ENCODE measurements around the gene EPN2. TPM values are rescaled to one million over a fixed set of nuclear protein-coding genes. Genes with fewer than 3 reads are reported as not detected.

Gene EPN2
- total RNA-seq, 2 experiments from 2014 or later = 20.1 to 20.4 TPM

GRCh38 chr17:19359151-19359550 is 122.0 kb downstream of the EPN2 start:
- Histone ChIP-seq H3K4me3 (ENCODE audit: low read depth, low read length, poor library complexity, severe bottlenecking) (no peak overlapping the region), H3K9me3 (ENCODE audit: low read length) (no peaks in the 10 kb centered on the region), H3K27ac (ENCODE audit: low read depth, low read length, poor library complexity, severe bottlenecking) (no peak overlapping the region), H4K20me1 (ENCODE audit: insufficient read depth, low read length) (no peaks in the 10 kb centered on the region), H3K4me1 (ENCODE audit: insufficient read depth, low read length, poor library complexity, severe bottlenecking) (peaks cover 16% of the 10 kb centered on the region), H2AFZ (ENCODE audit: low read length) (no peak overlapping the region), H3K79me2 (ENCODE audit: insufficient read depth, low read depth, low read length) (peaks cover 3% of the 10 kb centered on the region; the same call in 1 of the 2 replicates), H3K9me2 (ENCODE audit: insufficient read depth, low read length) (no peaks in the 10 kb centered on the region), H3K4me2 (ENCODE audit: low read length) (no peak overlapping the region), H3K36me3 (ENCODE audit: insufficient read depth, low read length) (no peaks in the 10 kb centered on the region)
- no TSS peak for BruUV-seq (replicated peaks)
- POLR2A ChIA-PET = interaction anchor here (0.6 to 1.0 kb wide), 2 partner anchors 19 to 117 kb away, joined by 3 read pairs; partner anchors contain the start of gene MAPK7
- intact Hi-C loops (cut with micrococcal nuclease; ENCODE audit: unreplicated experiment) = no loop called here
- CTCF ChIA-PET (ENCODE audit: unreplicated experiment) = no interaction called here
- TF ChIP-seq EZH2phosphoT487 (IDR thresholded peaks at IDR 0.05; ENCODE audit: borderline replicate concordance, low read depth, low read length) = no peak
- TF ChIP-seq CTCF (conservative IDR thresholded peaks at IDR 0.05; ENCODE audit: low read length) = no peak
- DNase-seq (ENCODE audit: low spot score) = no peak

GRCh38 chr17:19359856-19360255 is 122.7 kb downstream of the EPN2 start:
- Histone ChIP-seq H3K9me3 (ENCODE audit: low read length) (no peaks in the 10 kb centered on the region), H3K4me3 (ENCODE audit: low read depth, low read length, poor library complexity, severe bottlenecking) (no peak overlapping the region), H4K20me1 (ENCODE audit: insufficient read depth, low read length) (no peaks in the 10 kb centered on the region), H3K27ac (ENCODE audit: low read depth, low read length, poor library complexity, severe bottlenecking) (no peak overlapping the region), H2AFZ (ENCODE audit: low read length) (no peak overlapping the region), H3K4me2 (ENCODE audit: low read length) (no peak overlapping the region), H3K9me2 (ENCODE audit: insufficient read depth, low read length) (no peaks in the 10 kb centered on the region), H3K36me3 (ENCODE audit: insufficient read depth, low read length) (no peaks in the 10 kb centered on the region), H3K79me2 (ENCODE audit: insufficient read depth, low read depth, low read length) (peaks cover 3% of the 10 kb centered on the region; the same call in 1 of the 2 replicates), H3K4me1 (ENCODE audit: insufficient read depth, low read length, poor library complexity, severe bottlenecking) (peaks cover 16% of the 10 kb centered on the region)
- intact Hi-C loops (cut with micrococcal nuclease; ENCODE audit: unreplicated experiment) = loop anchor here (5.0 kb wide), 2 partner anchors 107 to 147 kb away; no protein-coding TSS in a partner anchor
- ChIA-PET POLR2A (interaction anchor here (0.6 kb wide), 1 partner anchor 118 kb away, joined by 3 read pairs; no protein-coding TSS in a partner anchor), CTCF (ENCODE audit: unreplicated experiment) (no interaction called here)
- no TSS peak for BruUV-seq (replicated peaks)
- no peak for DNase-seq (ENCODE audit: low spot score)
- no peak for TF ChIP-seq EZH2phosphoT487 (IDR thresholded peaks at IDR 0.05; ENCODE audit: borderline replicate concordance, low read depth, low read length)
- TF ChIP-seq CTCF (conservative IDR thresholded peaks at IDR 0.05; ENCODE audit: low read length) = no peak

GRCh38 chr17:19360772-19361171 is 123.6 kb downstream of the EPN2 start:
- Histone ChIP-seq H4K20me1 (ENCODE audit: insufficient read depth, low read length) (no peaks in the 10 kb centered on the region), H3K27ac (ENCODE audit: low read depth, low read length, poor library complexity, severe bottlenecking) (no peak overlapping the region), H3K4me1 (ENCODE audit: insufficient read depth, low read length, poor library complexity, severe bottlenecking) (peaks cover 16% of the 10 kb centered on the region), H3K9me3 (ENCODE audit: low read length) (no peaks in the 10 kb centered on the region), H2AFZ (ENCODE audit: low read length) (no peak overlapping the region), H3K79me2 (ENCODE audit: insufficient read depth, low read depth, low read length) (peaks cover 3% of the 10 kb centered on the region; the same call in 1 of the 2 replicates), H3K4me3 (ENCODE audit: low read depth, low read length, poor library complexity, severe bottlenecking) (no peak overlapping the region), H3K36me3 (ENCODE audit: insufficient read depth, low read length) (no peaks in the 10 kb centered on the region), H3K9me2 (ENCODE audit: insufficient read depth, low read length) (no peaks in the 10 kb centered on the region), H3K4me2 (ENCODE audit: low read length) (no peak overlapping the region)
- no TSS peak for BruUV-seq (replicated peaks)
- ChIA-PET POLR2A (no interaction called here), CTCF (ENCODE audit: unreplicated experiment) (no interaction called here)
- intact Hi-C loops (cut with micrococcal nuclease; ENCODE audit: unreplicated experiment) = loop anchor here (5.0 kb wide), 2 partner anchors 107 to 147 kb away; no protein-coding TSS in a partner anchor
- TF ChIP-seq EZH2phosphoT487 (IDR thresholded peaks at IDR 0.05; ENCODE audit: borderline replicate concordance, low read depth, low read length) (no peak), CTCF (conservative IDR thresholded peaks at IDR 0.05; ENCODE audit: low read length) (no peak)
- DNase-seq (ENCODE audit: low spot score) = no peak

Data from OCI-LY7 (cell line).